PC-9 (cell line): ENCODE data around the gene MAP3K13.

ENCODE experiments used
- EZH2 ChIP-seq: fragments of 200-600 bp; sonication (generic); IDR thresholded peaks from 2 replicates; pipeline ENCODE4 v1.8.0; 2017; ENCODE audit warnings: antibody characterized with exemption, low read depth
- TF ChIP-seq, protein P1 (sequence below): fragments of 200-600 bp; sonication (generic); conservative IDR thresholded peaks from 2 replicates; pipeline ENCODE4 v1.6.1; 2017; ENCODE audit warnings: mixed run types, antibody characterized with exemption, mild to moderate bottlenecking, moderate library complexity

DNA sequence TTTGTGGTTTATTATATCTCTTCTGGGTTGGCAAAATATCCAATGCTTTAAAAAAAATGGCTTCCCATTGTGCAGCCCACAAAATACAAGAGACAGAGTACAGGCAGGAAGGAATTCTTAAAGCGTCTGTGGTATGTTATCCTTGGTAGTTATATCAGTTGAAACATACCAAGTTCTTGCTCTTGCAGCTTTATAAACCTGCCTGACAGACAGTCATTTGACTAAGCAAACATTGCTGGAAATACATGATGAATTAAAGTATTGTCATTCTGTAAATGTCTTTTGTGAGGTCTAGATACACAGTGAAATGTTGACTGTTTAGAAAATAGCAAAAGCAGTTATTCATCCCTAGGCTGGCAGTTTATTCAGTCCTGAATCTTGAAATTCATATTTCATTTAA is 44.8 kb upstream of the MAP3K13 start:
- no peak for TF ChIP-seq EZH2
- TF ChIP-seq, protein P1, sequence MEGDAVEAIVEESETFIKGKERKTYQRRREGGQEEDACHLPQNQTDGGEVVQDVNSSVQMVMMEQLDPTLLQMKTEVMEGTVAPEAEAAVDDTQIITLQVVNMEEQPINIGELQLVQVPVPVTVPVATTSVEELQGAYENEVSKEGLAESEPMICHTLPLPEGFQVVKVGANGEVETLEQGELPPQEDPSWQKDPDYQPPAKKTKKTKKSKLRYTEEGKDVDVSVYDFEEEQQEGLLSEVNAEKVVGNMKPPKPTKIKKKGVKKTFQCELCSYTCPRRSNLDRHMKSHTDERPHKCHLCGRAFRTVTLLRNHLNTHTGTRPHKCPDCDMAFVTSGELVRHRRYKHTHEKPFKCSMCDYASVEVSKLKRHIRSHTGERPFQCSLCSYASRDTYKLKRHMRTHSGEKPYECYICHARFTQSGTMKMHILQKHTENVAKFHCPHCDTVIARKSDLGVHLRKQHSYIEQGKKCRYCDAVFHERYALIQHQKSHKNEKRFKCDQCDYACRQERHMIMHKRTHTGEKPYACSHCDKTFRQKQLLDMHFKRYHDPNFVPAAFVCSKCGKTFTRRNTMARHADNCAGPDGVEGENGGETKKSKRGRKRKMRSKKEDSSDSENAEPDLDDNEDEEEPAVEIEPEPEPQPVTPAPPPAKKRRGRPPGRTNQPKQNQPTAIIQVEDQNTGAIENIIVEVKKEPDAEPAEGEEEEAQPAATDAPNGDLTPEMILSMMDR: no peak
